ENCODE results near the gene LCN12.

DNA sequence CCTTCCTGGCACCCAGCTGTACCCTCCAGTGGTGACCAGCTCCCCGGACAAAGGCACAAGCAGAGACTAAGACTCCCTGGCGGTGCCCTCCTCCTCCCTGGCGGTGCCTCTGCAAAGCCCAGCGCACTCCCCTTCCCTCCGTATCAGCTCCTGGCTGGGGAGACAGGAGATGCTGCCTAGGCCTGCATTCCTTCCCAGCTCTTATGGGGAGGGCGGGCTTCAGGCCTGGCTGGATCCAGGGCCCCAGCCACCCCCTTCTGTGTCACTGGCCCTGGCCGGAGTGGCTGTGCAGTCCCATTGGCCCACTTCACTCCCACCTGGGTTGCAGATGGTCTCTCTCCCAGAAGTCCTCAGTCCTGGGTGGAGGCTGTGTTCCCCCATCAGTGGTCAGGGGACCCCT, 6.4 kb downstream of the LCN12 start:
- TF ChIP-seq, protein P1, sequence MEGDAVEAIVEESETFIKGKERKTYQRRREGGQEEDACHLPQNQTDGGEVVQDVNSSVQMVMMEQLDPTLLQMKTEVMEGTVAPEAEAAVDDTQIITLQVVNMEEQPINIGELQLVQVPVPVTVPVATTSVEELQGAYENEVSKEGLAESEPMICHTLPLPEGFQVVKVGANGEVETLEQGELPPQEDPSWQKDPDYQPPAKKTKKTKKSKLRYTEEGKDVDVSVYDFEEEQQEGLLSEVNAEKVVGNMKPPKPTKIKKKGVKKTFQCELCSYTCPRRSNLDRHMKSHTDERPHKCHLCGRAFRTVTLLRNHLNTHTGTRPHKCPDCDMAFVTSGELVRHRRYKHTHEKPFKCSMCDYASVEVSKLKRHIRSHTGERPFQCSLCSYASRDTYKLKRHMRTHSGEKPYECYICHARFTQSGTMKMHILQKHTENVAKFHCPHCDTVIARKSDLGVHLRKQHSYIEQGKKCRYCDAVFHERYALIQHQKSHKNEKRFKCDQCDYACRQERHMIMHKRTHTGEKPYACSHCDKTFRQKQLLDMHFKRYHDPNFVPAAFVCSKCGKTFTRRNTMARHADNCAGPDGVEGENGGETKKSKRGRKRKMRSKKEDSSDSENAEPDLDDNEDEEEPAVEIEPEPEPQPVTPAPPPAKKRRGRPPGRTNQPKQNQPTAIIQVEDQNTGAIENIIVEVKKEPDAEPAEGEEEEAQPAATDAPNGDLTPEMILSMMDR (IDR thresholded peaks at IDR 0.05; ENCODE audit: insufficient read depth, low read depth, low read length) = no peak
- no peak for TF ChIP-seq EZH2 (IDR thresholded peaks at IDR 0.05; ENCODE audit: insufficient read depth, low read length)

Measured in astrocyte (in vitro differentiated cells and primary cell).